T1000 (cell line): ENCODE measurements around the gene RNASET2.
"Not testable (repeated sequence)": the region's sequence is repeated elsewhere in the genome, so short reads cannot be mapped to it uniquely, and the experiment has no call there.

Source experiments
- DNase-seq: peaks from one replicate; lab custom pipeline; 2025; ENCODE audit warnings: mixed read lengths; lab: John Stamatoyannopoulos, UW

The RNASET2 gene

GRCh38 chr6:166903027-166903426, 53.3 kb downstream of the RNASET2 start:
- DNase-seq, result no peak

- no peak for DNase-seq
Observed at GRCh38 chr6:166902211-166902755, 54.1 kb downstream of the RNASET2 start.

DNA sequence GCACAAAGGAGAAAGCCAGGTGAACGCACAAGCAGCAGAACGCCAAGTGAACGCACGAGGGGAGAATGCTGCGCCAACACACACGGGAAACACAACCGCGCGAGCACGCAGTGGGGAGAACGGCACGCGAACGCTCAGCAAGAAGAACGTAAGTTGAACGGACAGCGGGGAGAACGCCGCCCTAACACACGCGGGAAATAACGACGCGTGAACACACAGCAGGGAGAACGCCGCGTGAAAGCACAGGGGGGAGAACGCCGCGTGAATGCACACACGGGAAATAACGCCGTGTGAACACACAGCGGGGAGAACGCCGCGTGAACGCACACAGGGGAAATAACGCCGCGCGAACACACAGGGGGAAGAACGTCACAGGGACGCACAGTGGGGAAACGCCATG, 54.7 kb downstream of the RNASET2 start:
- no peak for DNase-seq

DNA sequence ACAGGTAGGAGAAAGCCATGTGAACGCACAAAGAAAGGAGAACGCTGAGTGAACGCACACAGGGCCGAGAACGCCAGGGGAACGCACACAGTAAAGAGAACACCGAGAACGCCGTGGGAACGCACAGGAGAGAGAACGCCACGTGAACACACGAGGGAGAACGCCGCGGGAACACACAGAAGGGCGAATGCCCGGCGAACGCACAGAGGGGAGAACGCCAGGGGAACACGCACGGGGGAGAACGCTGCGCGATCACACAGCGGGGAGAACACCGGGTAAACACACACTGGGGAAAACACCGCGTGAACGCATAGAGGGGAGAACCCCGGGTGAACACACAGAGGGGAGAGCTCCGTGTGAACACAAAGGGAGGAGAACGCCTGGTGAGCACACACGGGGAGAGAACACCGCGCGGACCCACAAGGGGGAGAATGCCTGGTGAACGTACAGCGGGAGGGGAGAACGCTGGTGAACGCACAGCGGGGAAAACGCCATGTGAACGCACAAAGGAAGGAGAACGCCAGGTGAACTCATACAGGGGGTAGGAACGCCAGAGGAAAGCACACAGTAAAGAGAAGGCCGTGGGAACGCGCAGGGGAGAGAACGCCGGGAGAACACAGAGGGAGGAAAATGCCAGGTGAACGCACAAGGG, 55.3 kb downstream of the RNASET2 start:
- DNase-seq, result no peak

GRCh38 chr6:166900130-166900708, 56.1 kb downstream of the RNASET2 start:
- no peak for DNase-seq

DNA sequence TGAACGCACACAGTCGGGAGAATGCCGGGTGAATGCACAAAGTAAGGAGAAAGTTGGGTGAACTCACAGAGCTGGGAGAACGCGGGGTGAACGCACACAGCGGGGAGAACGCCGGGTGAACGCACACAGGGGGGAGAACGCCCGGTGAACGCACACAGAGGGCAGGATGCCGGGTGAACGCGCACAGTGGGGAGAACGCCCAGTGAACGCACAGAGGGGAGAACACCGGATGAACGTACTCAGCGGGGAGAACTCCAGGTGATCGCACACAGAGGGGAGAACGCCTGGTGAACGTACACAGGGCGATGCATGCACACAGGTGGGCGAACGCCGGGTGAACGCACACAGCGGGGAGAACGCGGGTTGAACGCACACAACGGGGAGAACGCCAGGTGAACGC, 57.4 kb downstream of the RNASET2 start:
- DNase-seq, result no peak

GRCh38 chr6:166894614-166895013, 61.7 kb downstream of the RNASET2 start:
- DNase-seq, result not testable (repeated sequence)

DNA sequence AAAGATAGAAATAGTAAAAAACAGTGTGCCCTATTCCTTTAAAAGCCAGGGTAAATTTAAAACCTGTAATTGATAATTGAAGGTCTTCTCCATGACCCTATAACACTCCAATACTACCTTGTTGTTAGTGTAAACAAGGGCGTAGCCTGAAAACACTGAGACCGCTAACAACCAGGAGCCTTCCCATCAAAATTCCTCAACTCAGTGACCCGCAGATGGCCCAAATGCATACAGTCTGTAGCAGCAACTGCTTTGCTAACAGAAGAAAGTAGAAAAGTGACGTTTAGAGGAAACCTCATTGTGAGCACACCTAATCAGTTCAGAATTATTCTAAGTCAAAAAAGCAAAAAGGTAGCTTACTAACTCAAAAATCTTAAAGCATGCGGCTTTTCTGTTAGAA, 63.9 kb downstream of the RNASET2 start:
- DNase-seq, result not testable (repeated sequence)

- DNase-seq, result not testable (repeated sequence)
Observed at GRCh38 chr6:166886773-166887172, 69.6 kb downstream of the RNASET2 start.

- DNase-seq, result not testable (repeated sequence)
Observed at GRCh38 chr6:166884958-166885357, 71.4 kb downstream of the RNASET2 start.

DNA sequence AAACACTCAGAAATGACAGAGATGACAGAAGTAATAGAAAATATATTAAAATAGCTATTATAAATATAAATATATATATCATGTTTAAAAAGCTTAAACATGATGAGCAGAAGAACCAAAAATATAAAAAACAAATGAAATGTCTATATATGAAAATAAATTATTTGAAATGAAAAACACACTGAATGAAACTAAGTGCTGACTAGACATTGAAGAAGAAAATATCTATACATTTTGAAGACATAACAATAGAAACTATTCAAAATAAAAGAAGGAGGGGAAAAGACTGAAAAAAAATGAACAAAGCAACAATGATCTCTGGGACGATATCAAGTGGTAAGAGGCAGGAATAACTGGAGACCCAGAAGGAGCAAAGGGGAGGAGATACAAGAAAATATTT, 76.8 kb downstream of the RNASET2 start:
- DNase-seq, result no peak
